GM18867 (cell line): Measurements from ENCODE around the gene PRRC1.
"Not testable (repeated sequence)": the region's sequence is repeated elsewhere in the genome, so short reads cannot be mapped to it uniquely, and the experiment has no call there.

Source experiments
- ATAC-seq: cut with Tn5 transposase; IDR thresholded peaks from one replicate; pipeline ENCODE4 v1.9.1; 2021; ENCODE audit warnings: mild to moderate bottlenecking, moderate library complexity; ENCODE audit not compliant: unreplicated experiment

Gene PRRC1

DNA sequence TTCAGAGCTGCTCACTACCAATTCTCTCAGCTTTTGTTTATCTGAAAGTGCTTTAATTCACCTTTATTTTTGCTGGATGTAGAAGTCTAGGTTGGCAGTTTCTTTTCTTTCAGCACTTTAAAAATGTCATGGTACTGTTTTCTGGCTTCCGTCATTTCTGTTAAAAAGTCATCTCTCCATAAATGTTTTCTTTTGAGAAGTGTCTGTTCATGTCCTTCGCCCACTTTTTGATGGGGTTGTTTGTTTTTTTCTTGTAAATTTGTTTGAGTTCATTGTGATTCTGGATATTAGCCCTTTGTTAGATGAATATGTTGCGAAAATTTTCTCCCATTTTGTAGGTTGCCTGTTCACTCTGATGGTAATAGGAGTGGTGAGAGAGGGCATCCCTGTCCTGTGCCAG lies 23.1 kb downstream of the PRRC1 start:
- not testable (repeated sequence) for ATAC-seq

DNA sequence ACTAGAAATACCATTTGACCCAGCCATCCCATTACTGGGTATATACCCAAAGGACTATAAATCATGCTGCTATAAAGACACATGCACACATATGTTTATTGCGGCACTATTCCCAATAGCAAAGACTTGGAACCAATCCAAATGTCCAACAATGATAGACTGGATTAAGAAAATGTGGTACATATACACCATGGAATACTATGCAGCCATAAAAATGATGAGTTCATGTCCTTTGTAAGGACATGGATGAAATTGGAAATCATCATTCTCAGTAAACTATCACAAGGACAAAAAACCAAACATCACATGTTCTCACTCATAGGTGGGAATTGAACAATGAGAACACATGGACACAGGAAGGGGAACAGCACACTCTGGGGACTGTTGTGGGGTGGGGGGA lies 27.8 kb downstream of the PRRC1 start:
- not testable (repeated sequence) for ATAC-seq

DNA sequence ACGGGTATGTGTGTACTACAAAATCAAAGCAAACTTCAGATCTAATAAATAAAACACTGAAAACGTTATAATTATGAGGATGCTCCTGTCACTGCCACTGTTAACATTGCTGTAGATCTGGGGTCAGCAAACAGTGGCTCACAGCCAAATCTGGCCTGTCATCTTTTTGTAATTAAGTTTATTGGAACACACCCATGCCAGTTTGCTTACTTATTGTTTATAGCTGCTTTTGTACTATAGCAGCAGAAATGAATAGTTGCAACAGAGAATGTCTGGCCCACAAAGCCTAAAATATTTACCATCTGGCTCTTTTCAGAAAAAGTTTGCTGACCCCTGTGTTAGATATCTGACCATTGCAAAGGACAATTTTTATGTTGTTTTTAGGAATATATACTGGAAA lies 32.1 kb downstream of the PRRC1 start:
- ATAC-seq, result no peak

GRCh38 chr5:127550652-127551409 lies 33.4 kb downstream of the PRRC1 start:
- ATAC-seq, result no peak

DNA sequence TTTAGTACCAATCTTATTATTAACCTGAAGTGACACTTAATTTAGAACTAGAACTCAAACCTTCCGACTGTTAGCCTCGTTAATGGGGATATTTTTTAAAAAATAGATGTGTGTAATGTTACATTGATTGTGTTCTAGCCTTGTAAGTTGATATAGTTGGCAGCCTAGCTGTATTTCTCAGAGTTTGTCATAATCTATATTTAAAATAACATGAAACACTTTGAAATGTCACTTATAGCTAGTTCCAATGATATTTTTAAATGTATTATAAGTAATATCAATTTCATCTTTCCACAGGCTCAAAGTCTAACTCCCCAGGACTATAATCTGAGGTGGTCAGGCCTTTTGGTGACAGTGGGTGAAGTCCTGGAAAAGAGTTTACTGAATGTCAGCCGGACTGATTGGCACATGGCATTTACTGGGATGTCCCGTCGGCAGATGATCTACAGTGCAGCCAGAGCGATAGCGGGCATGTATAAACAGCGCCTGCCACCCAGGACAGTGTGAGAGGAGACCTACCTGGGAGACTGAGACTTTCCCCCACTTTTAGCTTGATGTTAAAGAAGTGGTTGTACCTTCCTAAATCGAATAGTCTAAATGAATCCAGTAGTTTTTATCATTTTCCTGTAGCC lies 34.1 kb downstream of the PRRC1 start:
- no peak for ATAC-seq

GRCh38 chr5:127555826-127556225 lies 38.4 kb downstream of the PRRC1 start:
- no peak for ATAC-seq

- no peak for ATAC-seq
Observed at GRCh38 chr5:127556609-127557334, 39.3 kb downstream of the PRRC1 start.

- ATAC-seq, result no peak
Observed at GRCh38 chr5:127558273-127558672, 40.8 kb downstream of the PRRC1 start.

- no peak for ATAC-seq
Observed at GRCh38 chr5:127561254-127561653, 43.8 kb downstream of the PRRC1 start.

- ATAC-seq, result no peak
Observed at GRCh38 chr5:127562252-127562651, 44.8 kb downstream of the PRRC1 start.

DNA sequence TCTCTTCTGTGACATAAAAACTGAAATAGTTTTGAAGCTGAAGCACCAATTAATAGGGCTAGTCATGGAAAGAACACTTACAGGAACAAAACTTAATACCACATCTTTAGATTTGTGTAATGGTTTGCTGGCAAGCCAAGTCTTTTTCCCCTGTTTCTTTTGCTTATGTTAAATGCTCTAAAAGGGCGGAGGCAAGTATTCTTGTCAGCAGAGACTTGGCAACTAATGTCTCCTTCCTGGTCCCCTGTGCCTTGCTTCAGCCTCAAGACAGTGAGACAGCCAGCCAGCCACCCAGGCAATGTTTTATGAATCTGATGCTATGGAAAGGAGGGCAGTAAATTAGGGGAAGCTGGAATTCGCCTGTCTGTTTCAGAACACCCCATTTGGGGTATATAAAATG lies 45.7 kb downstream of the PRRC1 start:
- ATAC-seq, result no peak

DNA sequence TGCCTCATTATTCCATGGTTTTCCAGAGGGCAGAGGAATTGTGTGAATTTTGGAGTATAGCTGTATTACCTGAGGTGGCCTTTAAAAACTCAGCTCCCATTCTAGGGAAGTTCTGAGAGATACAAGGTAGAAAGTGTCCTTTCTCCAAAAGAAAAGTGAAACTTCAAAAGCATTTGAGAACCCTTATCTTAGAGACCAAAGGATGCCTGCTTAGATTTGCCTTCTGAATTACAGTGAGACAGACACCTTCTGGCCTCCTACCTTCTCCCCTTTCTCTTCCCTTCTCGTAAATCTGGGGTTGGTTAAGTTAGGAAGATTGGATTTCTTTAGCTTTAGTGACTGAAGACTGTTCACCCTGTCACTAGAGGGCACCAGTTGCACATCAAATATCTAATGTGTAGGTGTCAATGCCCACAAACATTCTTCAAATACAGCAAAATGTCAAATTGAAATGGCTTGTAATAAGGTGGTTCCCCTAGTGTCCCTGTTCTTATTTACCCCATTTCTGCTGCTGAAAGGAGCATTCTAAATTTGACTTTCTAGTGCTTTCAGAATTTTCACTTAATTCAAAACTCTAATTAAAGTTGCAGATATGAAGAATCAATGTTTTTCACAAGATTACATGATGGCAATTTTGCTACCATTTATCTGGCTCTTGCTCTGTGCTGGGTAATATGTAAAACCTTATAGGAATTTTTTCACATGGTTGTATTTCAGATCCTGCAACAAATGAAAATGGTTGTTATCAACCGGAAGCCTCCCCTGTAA lies 46.7 kb downstream of the PRRC1 start:
- ATAC-seq, result peak; percentile 50

- ATAC-seq, result no peak
Observed at GRCh38 chr5:127565586-127566270, 48.3 kb downstream of the PRRC1 start.

DNA sequence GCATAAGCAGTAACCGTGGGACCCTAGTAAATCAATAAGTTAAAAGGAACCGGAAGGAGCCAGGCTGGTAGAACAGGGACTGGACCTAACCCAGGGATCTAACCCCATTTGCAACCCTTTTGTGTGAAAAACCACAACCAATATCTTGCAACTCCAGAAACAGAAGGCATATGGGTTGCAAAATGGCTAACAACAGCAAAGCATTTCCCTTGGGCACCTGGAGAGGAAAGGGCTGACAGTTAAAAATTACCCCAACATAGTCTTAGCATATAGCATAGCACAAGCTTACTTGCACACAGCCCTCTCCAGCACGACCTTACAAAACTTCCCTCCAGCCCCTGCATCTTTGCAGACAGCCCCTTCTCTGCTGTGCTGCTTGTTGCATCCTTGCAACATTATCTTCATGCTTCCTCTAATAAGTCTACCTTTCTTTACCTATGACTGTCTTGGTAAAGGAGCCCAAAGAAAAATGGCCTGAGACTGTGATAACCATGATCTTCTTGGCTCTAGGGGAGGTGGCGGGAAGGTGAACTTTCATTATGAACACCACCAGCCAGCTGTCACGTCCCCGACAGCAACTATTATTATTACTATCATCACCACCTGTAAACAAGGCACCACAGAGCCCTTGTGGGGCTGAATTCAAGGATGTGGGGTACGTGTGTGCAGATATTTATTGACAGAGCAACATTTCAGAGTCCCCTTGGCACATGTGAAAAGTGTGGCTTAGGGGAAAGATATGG lies 49.8 kb downstream of the PRRC1 start:
- peak; percentile 75 for ATAC-seq

- ATAC-seq, result no peak
Observed at GRCh38 chr5:127568166-127568565, 50.7 kb downstream of the PRRC1 start.

GRCh38 chr5:127569471-127569870 lies 52.0 kb downstream of the PRRC1 start:
- not testable (repeated sequence) for ATAC-seq

- peak; percentile 67 for ATAC-seq
Observed at GRCh38 chr5:127571314-127572131, 54.1 kb downstream of the PRRC1 start.

GRCh38 chr5:127572930-127573329 lies 55.5 kb downstream of the PRRC1 start:
- ATAC-seq, result no peak
